ENCODE data around the gene TMEM236.
A peak's percentile ranks its signal among the peaks of the same experiment; 100 is the strongest.

TMEM236 gene

GRCh38 chr10:17795813-17796594 is 44.0 kb downstream of the TMEM236 start:
- no peak for DNase-seq

GRCh38 chr10:17801507-17801906 is 49.5 kb downstream of the TMEM236 start:
- no CpG with 5 or more reads among the region's 3 CpGs for WGBS (ENCODE audit: extremely low coverage, insufficient coverage, insufficient read length)

More at GRCh38 chr10:17795813-17796594, 44.0 kb downstream of the TMEM236 start:
- H2BK12ac ChIP-seq (ENCODE audit: low read length) = no peak overlapping the region
- no peak overlapping the region for H3K27ac ChIP-seq (ENCODE audit: low read depth, low read length)
- H3K9ac ChIP-seq (ENCODE audit: low read length) = no peak overlapping the region
- no peak overlapping the region for H2AFZ ChIP-seq (ENCODE audit: insufficient read depth, low read length, poor library complexity)
- H4K12ac ChIP-seq (ENCODE audit: low read depth, low read length) = no peak overlapping the region
- 100% methylated on average over 1 of the region's 17 CpGs for WGBS (ENCODE audit: extremely low coverage, insufficient coverage, insufficient read length)
- H3K79me1 ChIP-seq (ENCODE audit: low read length) = no peaks in the 10 kb centered on the region
- H4K91ac ChIP-seq (ENCODE audit: low read depth, low read length) = no peak overlapping the region
- no peak overlapping the region for H2AK5ac ChIP-seq (ENCODE audit: low read length)
- H3K4me3 ChIP-seq (ENCODE audit: low read depth, low read length) = no peak overlapping the region
- H4K8ac ChIP-seq (ENCODE audit: low read depth, low read length) = no peak overlapping the region
- H3K4ac ChIP-seq (ENCODE audit: low read depth, low read length) = no peak overlapping the region
- H3K79me2 ChIP-seq (ENCODE audit: control insufficient read depth, insufficient read depth, low read length, poor library complexity) = no peaks in the 10 kb centered on the region
- H2BK5ac ChIP-seq (ENCODE audit: low read depth, low read length, poor library complexity) = no peak overlapping the region
- no peaks in the 10 kb centered on the region for H3K4me1 ChIP-seq (ENCODE audit: control insufficient read depth in 1 of 2, insufficient read depth in 2 of 2, low read length in 2 of 2)
- peaks cover 1% of the 10 kb centered on the region for H3K9me3 ChIP-seq (ENCODE audit: insufficient read depth, low read depth, low read length)
- no peak overlapping the region for H3K4me2 ChIP-seq (ENCODE audit: low read length)
- H2BK120ac ChIP-seq (ENCODE audit: insufficient read depth, low read length, poor library complexity) = no peak overlapping the region
- peaks cover 0 to 1% of the 10 kb centered on the region in 2 experiments for H3K36me3 ChIP-seq (ENCODE audit: control insufficient read depth in 1 of 2, insufficient read depth in 2 of 2, low read length in 2 of 2)
- no peak overlapping the region for H3K18ac ChIP-seq (ENCODE audit: low read length)
- H3K23ac ChIP-seq (ENCODE audit: low read length) = no peak overlapping the region
- no peak overlapping the region for H3K14ac ChIP-seq (ENCODE audit: low read length)
- H3K27me3 ChIP-seq (ENCODE audit: insufficient read depth, low read length) = no peaks in the 10 kb centered on the region

DNA sequence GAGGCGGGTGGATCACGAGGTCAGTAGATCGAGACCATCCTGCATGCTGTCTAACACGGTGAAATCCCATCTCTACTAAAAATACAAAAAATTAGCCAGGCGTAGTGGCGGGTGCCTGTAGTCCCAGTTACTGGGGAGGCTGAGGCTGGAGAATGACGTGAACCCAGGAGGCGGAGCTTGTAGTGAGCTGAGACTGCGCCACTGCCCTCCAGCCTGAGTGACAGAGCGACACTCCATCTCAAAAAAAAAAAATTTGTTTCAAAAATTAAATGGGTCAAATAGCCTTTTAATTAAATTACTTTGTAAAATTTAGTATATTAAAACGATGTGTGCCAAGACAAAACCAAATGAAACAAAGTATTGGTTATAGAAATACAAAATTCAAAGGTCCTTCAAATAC is 50.3 kb downstream of the TMEM236 start:
- Histone ChIP-seq H3K79me1 (ENCODE audit: low read length) (no peaks in the 10 kb centered on the region), H3K36me3 (ENCODE audit: control insufficient read depth in 1 of 2, insufficient read depth in 2 of 2, low read length in 2 of 2) (no peaks in the 10 kb centered on the region), H3K9me3 (ENCODE audit: insufficient read depth, low read depth, low read length) (no peaks in the 10 kb centered on the region), H2BK120ac (ENCODE audit: insufficient read depth, low read length, poor library complexity) (no peak overlapping the region), H3K4me1 (ENCODE audit: control insufficient read depth in 1 of 2, insufficient read depth in 2 of 2, low read length in 2 of 2) (no peaks in the 10 kb centered on the region), H3K27ac (ENCODE audit: low read depth, low read length) (no peak overlapping the region), H3K23ac (ENCODE audit: low read length) (no peak overlapping the region), H3K9ac (ENCODE audit: low read length) (no peak overlapping the region), H3K4ac (ENCODE audit: low read depth, low read length) (no peak overlapping the region), H3K18ac (ENCODE audit: low read length) (no peak overlapping the region), H3K4me3 (ENCODE audit: low read depth, low read length) (no peak overlapping the region), H3K27me3 (ENCODE audit: insufficient read depth, low read length) (no peaks in the 10 kb centered on the region), H4K12ac (ENCODE audit: low read depth, low read length) (no peak overlapping the region), H3K79me2 (ENCODE audit: control insufficient read depth, insufficient read depth, low read length, poor library complexity) (no peaks in the 10 kb centered on the region), H2AFZ (ENCODE audit: insufficient read depth, low read length, poor library complexity) (no peak overlapping the region), H2BK5ac (ENCODE audit: low read depth, low read length, poor library complexity) (no peak overlapping the region), H3K4me2 (ENCODE audit: low read length) (no peak overlapping the region), H4K91ac (ENCODE audit: low read depth, low read length) (no peak overlapping the region), H2BK12ac (ENCODE audit: low read length) (no peak overlapping the region), H3K14ac (ENCODE audit: low read length) (no peak overlapping the region), H2AK5ac (ENCODE audit: low read length) (no peak overlapping the region), H4K8ac (ENCODE audit: low read depth, low read length) (no peak overlapping the region)
- no peak for DNase-seq
- whole genome bisulfite sequencing (ENCODE audit: extremely low coverage, insufficient coverage, insufficient read length) = no CpG with 5 or more reads among the region's 11 CpGs

More at GRCh38 chr10:17801507-17801906, 49.5 kb downstream of the TMEM236 start:
- H2BK120ac ChIP-seq (ENCODE audit: insufficient read depth, low read length, poor library complexity) = no peak overlapping the region
- H2BK12ac ChIP-seq (ENCODE audit: low read length) = no peak overlapping the region
- H3K27ac ChIP-seq (ENCODE audit: low read depth, low read length) = no peak overlapping the region
- no peaks in the 10 kb centered on the region for H3K79me1 ChIP-seq (ENCODE audit: low read length)
- peaks cover 0 to 1% of the 10 kb centered on the region in 2 experiments for H3K36me3 ChIP-seq (ENCODE audit: control insufficient read depth in 1 of 2, insufficient read depth in 2 of 2, low read length in 2 of 2)
- H3K4me1 ChIP-seq (ENCODE audit: control insufficient read depth in 1 of 2, insufficient read depth in 2 of 2, low read length in 2 of 2) = no peaks in the 10 kb centered on the region
- H3K23ac ChIP-seq (ENCODE audit: low read length) = no peak overlapping the region
- no peak overlapping the region for H3K9ac ChIP-seq (ENCODE audit: low read length)
- no peak overlapping the region for H2AK5ac ChIP-seq (ENCODE audit: low read length)
- H2AFZ ChIP-seq (ENCODE audit: insufficient read depth, low read length, poor library complexity) = no peak overlapping the region
- H3K79me2 ChIP-seq (ENCODE audit: control insufficient read depth, insufficient read depth, low read length, poor library complexity) = no peaks in the 10 kb centered on the region
- no peak overlapping the region for H3K14ac ChIP-seq (ENCODE audit: low read length)
- H4K8ac ChIP-seq (ENCODE audit: low read depth, low read length) = no peak overlapping the region
- H4K91ac ChIP-seq (ENCODE audit: low read depth, low read length) = no peak overlapping the region
- H3K27me3 ChIP-seq (ENCODE audit: insufficient read depth, low read length) = no peaks in the 10 kb centered on the region
- H2BK5ac ChIP-seq (ENCODE audit: low read depth, low read length, poor library complexity) = no peak overlapping the region
- H3K4me3 ChIP-seq (ENCODE audit: low read depth, low read length) = no peak overlapping the region
- peak in 1 of 2 donors; percentile 25 for DNase-seq
- H3K18ac ChIP-seq (ENCODE audit: low read length) = no peak overlapping the region
- no peak overlapping the region for H3K4ac ChIP-seq (ENCODE audit: low read depth, low read length)
- no peak overlapping the region for H3K4me2 ChIP-seq (ENCODE audit: low read length)
- H4K12ac ChIP-seq (ENCODE audit: low read depth, low read length) = no peak overlapping the region
- no peaks in the 10 kb centered on the region for H3K9me3 ChIP-seq (ENCODE audit: insufficient read depth, low read depth, low read length)

- Histone ChIP-seq H2BK120ac (ENCODE audit: insufficient read depth, low read length, poor library complexity) (no peak overlapping the region), H2BK5ac (ENCODE audit: low read depth, low read length, poor library complexity) (no peak overlapping the region), H3K9ac (ENCODE audit: low read length) (no peak overlapping the region), H3K79me2 (ENCODE audit: control insufficient read depth, insufficient read depth, low read length, poor library complexity) (no peaks in the 10 kb centered on the region), H3K36me3 (ENCODE audit: control insufficient read depth in 1 of 2, insufficient read depth in 2 of 2, low read length in 2 of 2) (no peaks in the 10 kb centered on the region), H4K8ac (ENCODE audit: low read depth, low read length) (no peak overlapping the region), H2AFZ (ENCODE audit: insufficient read depth, low read length, poor library complexity) (no peak overlapping the region), H3K14ac (ENCODE audit: low read length) (no peak overlapping the region), H2BK12ac (ENCODE audit: low read length) (no peak overlapping the region), H3K27ac (ENCODE audit: low read depth, low read length) (no peak overlapping the region), H3K4me2 (ENCODE audit: low read length) (no peak overlapping the region), H4K12ac (ENCODE audit: low read depth, low read length) (no peak overlapping the region), H3K79me1 (ENCODE audit: low read length) (no peaks in the 10 kb centered on the region), H2AK5ac (ENCODE audit: low read length) (no peak overlapping the region), H3K4ac (ENCODE audit: low read depth, low read length) (no peak overlapping the region), H3K18ac (ENCODE audit: low read length) (no peak overlapping the region), H3K4me3 (ENCODE audit: low read depth, low read length) (no peak overlapping the region), H3K9me3 (ENCODE audit: insufficient read depth, low read depth, low read length) (no peaks in the 10 kb centered on the region), H3K27me3 (ENCODE audit: insufficient read depth, low read length) (no peaks in the 10 kb centered on the region), H4K91ac (ENCODE audit: low read depth, low read length) (no peak overlapping the region), H3K23ac (ENCODE audit: low read length) (no peak overlapping the region), H3K4me1 (ENCODE audit: control insufficient read depth in 1 of 2, insufficient read depth in 2 of 2, low read length in 2 of 2) (no peaks in the 10 kb centered on the region)
- DNase-seq = no peak
- WGBS (ENCODE audit: extremely low coverage, insufficient coverage, insufficient read length) = no CpG with 5 or more reads among the region's 1 CpG
These were observed 51.0 kb downstream of the TMEM236 start for GRCh38 chr10:17802976-17803375.

Measured in trophoblast cell (in vitro differentiated cells and primary cell).